NCI-H1417 (cell line): ENCODE results near the gene TRAF4.
"Not testable (repeated sequence)": the region's sequence is repeated elsewhere in the genome, so short reads cannot be mapped to it uniquely, and the experiment has no call there.

Experiments used
- DNase-seq, 3 experiments: peaks; one replicate each; lab custom pipeline; 2025; lab: John Stamatoyannopoulos, UW

The TRAF4 gene

GRCh38 chr17:28747801-28748750 lies 4.3 kb downstream of the TRAF4 start:
- no peak for DNase-seq

DNA sequence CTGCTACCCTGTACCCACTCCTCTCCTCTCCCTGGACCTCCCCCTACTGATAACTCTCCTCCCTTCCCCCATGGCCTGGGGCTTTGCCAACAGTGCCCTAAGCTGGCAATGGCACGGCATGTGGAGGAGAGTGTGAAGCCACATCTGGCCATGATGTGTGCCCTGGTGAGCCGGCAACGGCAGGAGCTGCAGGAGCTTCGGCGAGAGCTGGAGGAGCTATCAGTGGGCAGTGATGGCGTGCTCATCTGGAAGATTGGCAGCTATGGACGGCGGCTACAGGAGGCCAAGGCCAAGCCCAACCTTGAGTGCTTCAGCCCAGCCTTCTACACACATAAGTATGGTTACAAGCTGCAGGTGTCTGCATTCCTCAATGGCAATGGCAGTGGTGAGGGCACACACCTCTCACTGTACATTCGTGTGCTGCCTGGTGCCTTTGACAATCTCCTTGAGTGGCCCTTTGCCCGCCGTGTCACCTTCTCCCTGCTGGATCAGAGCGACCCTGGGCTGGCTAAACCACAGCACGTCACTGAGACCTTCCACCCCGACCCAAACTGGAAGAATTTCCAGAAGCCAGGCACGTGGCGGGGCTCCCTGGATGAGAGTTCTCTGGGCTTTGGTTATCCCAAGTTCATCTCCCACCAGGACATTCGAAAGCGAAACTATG lies 5.2 kb downstream of the TRAF4 start:
- DNase-seq = peak in 1 of 3 experiments; percentile 22

- DNase-seq = no peak
Measured at GRCh38 chr17:28749516-28750177, 5.8 kb downstream of the TRAF4 start.

DNA sequence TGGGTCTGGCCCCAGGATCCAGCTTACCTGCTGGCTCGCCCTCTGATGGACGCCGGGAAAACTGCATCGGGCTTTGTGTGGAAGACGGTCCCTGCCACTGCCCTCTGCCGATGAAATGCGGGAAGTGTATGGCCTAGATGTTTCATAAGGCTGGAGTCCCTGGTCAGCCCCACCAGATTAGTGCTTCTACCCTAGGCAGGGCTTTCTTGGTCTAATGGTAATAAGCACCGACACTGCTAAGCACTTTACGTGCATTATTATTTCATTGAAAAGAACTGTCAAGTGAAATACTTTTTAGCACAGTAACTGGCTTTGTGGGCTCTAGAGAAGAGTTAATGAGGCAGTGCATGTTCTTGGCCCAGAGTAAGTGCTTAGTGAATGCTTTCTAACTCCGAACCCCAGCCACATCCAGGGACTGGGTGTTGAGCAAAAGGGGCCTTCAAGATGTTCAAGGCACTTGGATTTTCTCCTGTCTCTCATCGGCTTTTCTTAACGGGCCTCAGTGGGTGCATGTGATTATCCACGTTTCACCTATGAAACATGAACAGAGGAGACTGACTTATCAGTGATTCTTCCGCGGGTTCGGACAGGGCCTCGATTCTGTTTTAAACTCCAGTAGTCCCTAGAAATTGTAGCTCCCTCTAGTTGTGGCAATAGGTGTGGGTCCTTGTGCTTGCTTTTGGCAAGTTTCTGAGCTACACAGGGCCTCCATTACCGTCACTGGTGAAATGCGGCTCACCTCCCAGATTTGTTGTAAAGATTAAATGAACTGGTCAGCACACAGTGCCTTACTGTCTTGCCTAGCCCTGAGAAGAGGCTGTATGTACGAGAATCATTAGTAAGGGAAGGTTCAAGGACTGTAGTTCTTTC lies 6.6 kb downstream of the TRAF4 start:
- DNase-seq = peak; percentile 85 to 95 (median 93)

DNA sequence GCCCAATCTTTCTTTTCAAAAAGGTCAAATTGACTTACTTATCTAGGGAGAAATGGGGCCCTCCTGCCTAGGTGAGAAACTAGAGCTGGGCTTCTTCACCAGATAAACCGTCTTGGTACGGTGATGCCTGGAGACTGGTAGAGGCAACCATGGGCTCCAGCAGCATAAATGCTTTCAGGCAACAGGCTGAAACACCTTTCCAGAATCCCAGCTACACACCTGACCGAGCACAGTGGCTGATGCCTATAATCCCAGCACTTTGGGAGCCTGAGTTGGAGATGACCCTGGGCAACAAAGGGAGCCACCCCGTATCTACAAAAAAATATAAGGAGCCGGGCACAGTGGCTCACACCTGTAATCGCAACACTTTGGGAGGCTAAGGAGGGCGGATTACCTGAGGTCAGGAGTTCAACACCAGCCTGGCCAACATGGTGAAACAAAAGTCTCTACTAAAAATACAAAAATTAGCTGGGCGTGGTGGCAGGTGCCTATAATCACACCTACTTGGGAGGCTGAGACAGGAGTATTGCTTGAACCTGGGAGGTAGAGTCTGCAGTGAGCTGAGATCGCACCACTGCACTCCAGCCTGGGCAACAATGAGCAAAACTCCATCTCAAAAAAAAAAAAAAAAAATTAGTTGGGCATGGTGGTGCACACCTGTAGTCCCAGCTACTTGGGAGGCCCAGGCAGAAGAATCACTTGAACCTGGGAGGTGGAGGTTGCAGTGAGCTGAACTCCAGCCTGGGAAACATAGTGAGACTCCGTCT lies 8.0 kb downstream of the TRAF4 start:
- no peak for DNase-seq

- no peak for DNase-seq
Measured at GRCh38 chr17:28755486-28755885, 11.7 kb downstream of the TRAF4 start.

GRCh38 chr17:28756049-28756804 lies 12.4 kb downstream of the TRAF4 start:
- DNase-seq = no peak

DNA sequence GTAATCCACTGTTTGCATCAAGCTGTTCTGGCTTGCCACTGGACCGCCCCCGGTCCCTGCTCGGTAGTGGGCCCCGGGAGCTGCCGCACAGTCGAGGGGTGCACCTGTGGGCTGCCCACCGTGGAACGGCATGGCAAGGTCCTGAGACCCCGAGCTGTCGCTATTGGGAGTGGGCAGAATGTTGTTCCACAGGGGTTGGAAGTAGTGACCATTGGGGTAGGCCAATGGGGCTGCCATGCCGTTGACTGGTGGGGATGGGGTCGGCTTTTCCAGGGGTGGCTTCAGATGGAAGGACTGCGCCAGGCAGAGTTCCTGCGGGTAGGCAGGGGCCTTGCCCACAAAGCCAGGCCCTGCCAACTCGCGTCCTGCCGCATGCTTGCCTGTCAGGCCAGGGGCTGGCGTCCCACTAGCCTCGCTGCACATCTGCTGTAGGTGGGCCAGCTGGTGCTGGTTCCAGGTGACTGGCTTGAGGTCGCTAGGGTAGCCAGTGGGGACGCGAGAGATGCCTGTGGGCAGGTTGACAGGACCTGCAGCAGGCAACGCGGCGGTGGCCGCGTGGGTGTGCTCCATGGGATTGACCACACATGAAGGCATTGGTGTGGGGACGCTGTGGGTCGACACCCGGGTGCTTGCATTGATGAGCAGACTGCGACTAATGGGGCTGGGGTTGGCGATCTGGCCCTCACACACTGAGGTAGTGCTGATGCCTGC lies 14.8 kb downstream of the TRAF4 start:
- no peak for DNase-seq

- no peak for DNase-seq
Measured at GRCh38 chr17:28759256-28759865, 15.6 kb downstream of the TRAF4 start.

DNA sequence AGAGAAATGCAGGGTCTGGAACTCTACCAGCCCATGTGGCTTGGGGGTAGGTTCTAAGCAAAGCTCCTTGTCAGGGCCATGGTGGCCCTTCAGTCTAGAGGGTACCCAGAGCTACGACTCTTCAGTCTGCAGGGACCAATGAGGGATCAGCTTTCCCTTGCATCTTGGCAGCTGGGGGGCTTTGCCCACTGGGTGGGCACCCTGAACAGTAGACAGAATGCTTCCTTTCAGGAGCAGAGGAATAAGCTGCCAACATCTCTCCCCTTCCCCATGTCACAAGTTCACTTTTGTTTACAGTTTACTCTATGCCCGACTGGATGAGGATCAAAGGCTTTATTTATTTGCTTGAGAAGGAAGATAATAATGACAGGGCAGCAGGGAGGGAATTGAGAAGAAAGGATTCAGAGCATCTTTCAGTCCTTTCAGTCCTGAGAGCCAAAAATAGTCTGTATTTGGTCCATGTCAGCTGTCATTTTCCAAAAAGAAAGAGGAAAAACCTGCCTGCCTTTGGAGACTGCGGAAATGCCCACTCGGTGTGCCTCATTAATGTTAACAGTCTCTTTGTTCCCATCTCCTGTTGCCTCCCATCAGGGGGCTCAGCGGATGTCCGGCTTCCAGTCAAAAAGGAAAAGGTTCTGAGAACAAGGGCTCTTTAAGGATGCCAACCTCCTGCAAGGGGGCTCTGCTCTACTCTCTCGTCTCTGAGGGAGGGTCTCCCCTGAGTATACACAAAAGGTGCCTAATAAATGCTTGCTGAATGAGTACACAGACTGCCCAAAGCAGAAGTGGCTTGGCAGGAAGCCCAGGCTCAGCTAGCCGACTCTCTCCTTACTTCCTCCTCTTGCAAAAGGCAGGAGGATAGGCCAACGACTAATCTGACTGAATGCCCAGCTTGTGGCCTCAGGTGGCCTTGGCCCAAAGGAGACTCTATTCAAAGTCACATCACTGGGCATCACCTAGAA lies 17.1 kb downstream of the TRAF4 start:
- DNase-seq = peak in 2 of 3 experiments; percentile 76 to 88

GRCh38 chr17:28763137-28763799 lies 19.5 kb downstream of the TRAF4 start:
- no peak for DNase-seq

GRCh38 chr17:28763804-28764266 lies 20.0 kb downstream of the TRAF4 start:
- peak; percentile 55 to 85 (median 67) for DNase-seq

DNA sequence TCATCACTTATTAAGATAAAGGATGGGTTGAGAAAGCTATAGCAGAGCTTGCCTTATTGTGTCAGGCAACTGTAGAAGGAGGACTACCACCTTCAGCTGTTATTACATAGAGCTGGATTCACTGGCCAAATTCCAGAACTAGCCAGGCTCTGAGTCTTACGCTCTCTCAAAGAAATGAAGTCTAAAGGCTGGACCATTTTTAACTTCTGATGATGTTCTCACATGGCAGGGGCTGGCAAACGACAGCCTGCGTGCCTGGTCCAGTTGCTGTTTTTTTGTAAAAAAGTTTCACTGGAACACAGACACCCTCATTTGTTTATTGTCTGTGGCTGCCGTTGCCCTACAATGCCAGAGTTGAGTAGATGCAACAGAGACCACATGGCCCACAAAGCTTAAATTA lies 21.2 kb downstream of the TRAF4 start:
- no peak for DNase-seq

GRCh38 chr17:28773736-28774135 lies 29.9 kb downstream of the TRAF4 start:
- DNase-seq = no peak

GRCh38 chr17:28774206-28774605 lies 30.4 kb downstream of the TRAF4 start:
- peak in 1 of 3 experiments; percentile 5 for DNase-seq

- peak in 1 of 3 experiments; percentile 6 for DNase-seq
Measured at GRCh38 chr17:28777178-28777577, 33.4 kb downstream of the TRAF4 start.

- DNase-seq = not testable (repeated sequence)
Measured at GRCh38 chr17:28779601-28780000, 35.8 kb downstream of the TRAF4 start.
